Renal cortical epithelial cell (primary cell): ENCODE data around the gene PDC. TPM values are rescaled to one million over a fixed set of nuclear protein-coding genes. Genes with fewer than 3 reads are reported as not detected.
"Not testable (repeated sequence)": the region's sequence is repeated elsewhere in the genome, so short reads cannot be mapped to it uniquely, and the experiment has no call there.

ENCODE experiments used
- DNase-seq: peaks from one replicate; pipeline ENCODE4 v3.0.0-alpha.2; 2011; ENCODE audit warnings: low read depth
- total RNA-seq: library from RNA; depleted of rRNA; stranded (reverse); fragments of >200 nt; gene quantifications from 2 replicates; pipeline ENCODE4 v1.2.3, GENCODE V29; 2014

PDC gene
- total RNA-seq, 1 donor from 2014 or later: not detected

GRCh38 chr1:186465946-186466345 lies 5.0 kb upstream of the PDC start:
- no peak for DNase-seq

- DNase-seq: not testable (repeated sequence)
These were observed 4.6 kb upstream of the PDC start for GRCh38 chr1:186465491-186465890.

- no peak for DNase-seq
These were observed 3.0 kb upstream of the PDC start for GRCh38 chr1:186463926-186464325.

GRCh38 chr1:186463511-186463910 lies 2.6 kb upstream of the PDC start:
- DNase-seq: no peak

- not testable (repeated sequence) for DNase-seq
These were observed 1.8 kb downstream of the PDC start for GRCh38 chr1:186459161-186459560.

- DNase-seq: no peak
These were observed 4.1 kb downstream of the PDC start for GRCh38 chr1:186456729-186457255.

GRCh38 chr1:186454981-186455380 lies 5.9 kb downstream of the PDC start:
- DNase-seq: no peak

- no peak for DNase-seq
These were observed 14.8 kb downstream of the PDC start for GRCh38 chr1:186446152-186446551.

- DNase-seq: no peak
These were observed 17.3 kb downstream of the PDC start for GRCh38 chr1:186443638-186444037.

- DNase-seq: peak; percentile 13
These were observed 18.1 kb downstream of the PDC start for GRCh38 chr1:186442651-186443375.

- DNase-seq: peak; percentile 78
These were observed 20.3 kb downstream of the PDC start for GRCh38 chr1:186440584-186440983.

- DNase-seq: no peak
These were observed 22.3 kb downstream of the PDC start for GRCh38 chr1:186438567-186438966.

GRCh38 chr1:186435336-186435735 lies 25.6 kb downstream of the PDC start:
- peak; percentile 22 for DNase-seq

- no peak for DNase-seq
These were observed 31.9 kb downstream of the PDC start for GRCh38 chr1:186429017-186429416.

GRCh38 chr1:186426118-186426517 lies 34.8 kb downstream of the PDC start:
- no peak for DNase-seq

GRCh38 chr1:186424539-186424938 lies 36.4 kb downstream of the PDC start:
- no peak for DNase-seq

GRCh38 chr1:186421446-186421845 lies 39.5 kb downstream of the PDC start:
- DNase-seq: no peak

- no peak for DNase-seq
These were observed 40.0 kb downstream of the PDC start for GRCh38 chr1:186420923-186421322.

GRCh38 chr1:186420311-186420710 lies 40.6 kb downstream of the PDC start:
- DNase-seq: no peak

GRCh38 chr1:186418503-186418902 lies 42.4 kb downstream of the PDC start:
- DNase-seq: no peak

GRCh38 chr1:186413319-186413718 lies 47.6 kb downstream of the PDC start:
- DNase-seq: no peak

GRCh38 chr1:186409091-186409490 lies 51.8 kb downstream of the PDC start:
- no peak for DNase-seq

- DNase-seq: peak; percentile 34
These were observed 56.4 kb downstream of the PDC start for GRCh38 chr1:186404454-186405051.
